Stimulated activated effector memory CD8-positive, alpha-beta T cell treated with anti-CD3 and anti-CD28 coated beads, Interleukin-12 subunit alpha, Interleukin-12 subunit beta, amount 100 ng/mL, for 72 hours (primary cell): Measurements from ENCODE around the gene SCP2.

Experiments used
- ATAC-seq: fragments of 150-1000 bp; cut with Tn5 transposase; 2 replicates; pipeline ENCODE4 v1.10.0; 2021
- DNase-seq, 2 donors: peaks; one replicate each; pipeline ENCODE4 v3.0.0; 2021 to 2022; ENCODE audit warnings: low spot score in 2 of 2
- H3K27ac Mint-ChIP-seq: one replicate; pipeline ENCODE4 v1.8.0; 2022; ENCODE audit warnings: mild to moderate bottlenecking, mixed read lengths
- H3K36me3 Mint-ChIP-seq: one replicate; pipeline ENCODE4 v1.8.0; 2022; ENCODE audit warnings: mild to moderate bottlenecking, mixed read lengths
- H3K4me1 Mint-ChIP-seq: one replicate; pipeline ENCODE4 v1.8.0; 2022; ENCODE audit warnings: mixed read lengths
- H3K4me3 Mint-ChIP-seq: one replicate; pipeline ENCODE4 v1.8.0; 2022; ENCODE audit warnings: mild to moderate bottlenecking, mixed read lengths
- H3K9me3 Mint-ChIP-seq: one replicate; pipeline ENCODE4 v1.8.0; 2022; ENCODE audit warnings: mixed read lengths

Gene SCP2

GRCh38 chr1:53025769-53026112 lies 98.7 kb downstream of the SCP2 start:
- no peak overlapping the region for H3K4me3 Mint-ChIP-seq
- no peak overlapping the region for H3K27ac Mint-ChIP-seq
- H3K4me1 Mint-ChIP-seq: no peaks in the 10 kb centered on the region

GRCh38 chr1:53026254-53026653 lies 99.2 kb downstream of the SCP2 start:
- ATAC-seq (no peak), DNase-seq (no peak)
- Mint-ChIP-seq H3K4me1 (no peaks in the 10 kb centered on the region), H3K9me3 (no peaks in the 10 kb centered on the region), H3K27ac (no peak overlapping the region), H3K4me3 (no peak overlapping the region), H3K36me3 (peaks cover 37% of the 10 kb centered on the region)

More at GRCh38 chr1:53025769-53026112, 98.7 kb downstream of the SCP2 start:
- H3K9me3 Mint-ChIP-seq: no peaks in the 10 kb centered on the region
- no peak for DNase-seq
- H3K36me3 Mint-ChIP-seq: peaks cover 34% of the 10 kb centered on the region
- no peak for ATAC-seq

GRCh38 chr1:53031732-53032131 lies 104.7 kb downstream of the SCP2 start:
- Mint-ChIP-seq H3K9me3 (no peaks in the 10 kb centered on the region), H3K36me3 (peaks cover 44% of the 10 kb centered on the region), H3K4me1 (peaks cover 6% of the 10 kb centered on the region), H3K27ac (no peak overlapping the region), H3K4me3 (no peak overlapping the region)
- DNase-seq (no peak), ATAC-seq (no peak)

GRCh38 chr1:53037159-53037558 lies 110.1 kb downstream of the SCP2 start:
- peaks cover 4% of the 10 kb centered on the region for H3K4me1 Mint-ChIP-seq
- H3K4me3 Mint-ChIP-seq: no peak overlapping the region
- H3K9me3 Mint-ChIP-seq: no peaks in the 10 kb centered on the region
- peaks cover 18% of the 10 kb centered on the region for H3K36me3 Mint-ChIP-seq
- no peak for DNase-seq
- H3K27ac Mint-ChIP-seq: no peak overlapping the region
- ATAC-seq: no peak

- H3K36me3 Mint-ChIP-seq: peaks cover 16% of the 10 kb centered on the region
- DNase-seq (no peak), ATAC-seq (no peak)
- no peaks in the 10 kb centered on the region for H3K9me3 Mint-ChIP-seq
- no peak overlapping the region for H3K27ac Mint-ChIP-seq
- no peak overlapping the region for H3K4me3 Mint-ChIP-seq
- no peaks in the 10 kb centered on the region for H3K4me1 Mint-ChIP-seq
Observed at GRCh38 chr1:53038566-53038965, 111.5 kb downstream of the SCP2 start.

GRCh38 chr1:53043271-53043670 lies 116.2 kb downstream of the SCP2 start:
- Mint-ChIP-seq H3K4me3 (no peak overlapping the region), H3K27ac (no peak overlapping the region), H3K36me3 (peaks cover 23% of the 10 kb centered on the region), H3K9me3 (no peaks in the 10 kb centered on the region), H3K4me1 (peaks cover 8% of the 10 kb centered on the region)
- no peak for ATAC-seq
- DNase-seq: no peak

GRCh38 chr1:53044926-53045325 lies 117.8 kb downstream of the SCP2 start:
- DNase-seq (no peak), ATAC-seq (no peak)
- H3K4me3 Mint-ChIP-seq: no peak overlapping the region
- H3K36me3 Mint-ChIP-seq: peaks cover 33% of the 10 kb centered on the region
- no peaks in the 10 kb centered on the region for H3K9me3 Mint-ChIP-seq
- peaks cover 10% of the 10 kb centered on the region for H3K4me1 Mint-ChIP-seq
- no peak overlapping the region for H3K27ac Mint-ChIP-seq

GRCh38 chr1:53046930-53047329 lies 119.9 kb downstream of the SCP2 start:
- no peak for DNase-seq
- H3K27ac Mint-ChIP-seq: no peak overlapping the region
- peaks cover 38% of the 10 kb centered on the region for H3K36me3 Mint-ChIP-seq
- H3K9me3 Mint-ChIP-seq: no peaks in the 10 kb centered on the region
- no peak overlapping the region for H3K4me3 Mint-ChIP-seq
- H3K4me1 Mint-ChIP-seq: peaks cover 10% of the 10 kb centered on the region
- no peak for ATAC-seq

- peak; percentile 86 for ATAC-seq
- peaks cover 10% of the 10 kb centered on the region for H3K4me1 Mint-ChIP-seq
- H3K36me3 Mint-ChIP-seq: peaks cover 38% of the 10 kb centered on the region
- H3K9me3 Mint-ChIP-seq: no peaks in the 10 kb centered on the region
- DNase-seq: no peak
- peak overlapping the region; percentile 69 for H3K27ac Mint-ChIP-seq
- H3K4me3 Mint-ChIP-seq: no peak overlapping the region
Observed at GRCh38 chr1:53047737-53048736, 121.0 kb downstream of the SCP2 start.

- H3K27ac Mint-ChIP-seq: no peak overlapping the region
- peaks cover 10% of the 10 kb centered on the region for H3K4me1 Mint-ChIP-seq
- no peak for ATAC-seq
- no peak overlapping the region for H3K4me3 Mint-ChIP-seq
- H3K9me3 Mint-ChIP-seq: no peaks in the 10 kb centered on the region
- no peak for DNase-seq
- peaks cover 38% of the 10 kb centered on the region for H3K36me3 Mint-ChIP-seq
Observed at GRCh38 chr1:53048960-53049573, 122.0 kb downstream of the SCP2 start.

- Mint-ChIP-seq H3K9me3 (no peaks in the 10 kb centered on the region), H3K36me3 (peaks cover 38% of the 10 kb centered on the region), H3K4me1 (peaks cover 10% of the 10 kb centered on the region), H3K27ac (no peak overlapping the region), H3K4me3 (no peak overlapping the region)
- no peak for ATAC-seq
- no peak for DNase-seq
Observed at GRCh38 chr1:53049574-53049967, 122.5 kb downstream of the SCP2 start.

GRCh38 chr1:53050310-53050709 lies 123.2 kb downstream of the SCP2 start:
- Mint-ChIP-seq H3K27ac (no peak overlapping the region), H3K36me3 (peaks cover 33% of the 10 kb centered on the region), H3K4me1 (peaks cover 10% of the 10 kb centered on the region), H3K4me3 (no peak overlapping the region), H3K9me3 (no peaks in the 10 kb centered on the region)
- no peak for ATAC-seq
- DNase-seq: no peak

- ATAC-seq (no peak), DNase-seq (no peak)
- no peak overlapping the region for H3K27ac Mint-ChIP-seq
- H3K4me1 Mint-ChIP-seq: peaks cover 10% of the 10 kb centered on the region
- peaks cover 32% of the 10 kb centered on the region for H3K36me3 Mint-ChIP-seq
- H3K9me3 Mint-ChIP-seq: no peaks in the 10 kb centered on the region
- H3K4me3 Mint-ChIP-seq: no peak overlapping the region
Observed at GRCh38 chr1:53051676-53052075, 124.6 kb downstream of the SCP2 start.

GRCh38 chr1:53057127-53057526 lies 130.1 kb downstream of the SCP2 start:
- ATAC-seq: no peak
- Mint-ChIP-seq H3K9me3 (no peaks in the 10 kb centered on the region), H3K4me3 (no peak overlapping the region), H3K4me1 (no peaks in the 10 kb centered on the region), H3K27ac (no peak overlapping the region), H3K36me3 (no peaks in the 10 kb centered on the region)
- DNase-seq: no peak

- Mint-ChIP-seq H3K4me1 (peaks cover 11% of the 10 kb centered on the region), H3K36me3 (no peaks in the 10 kb centered on the region), H3K9me3 (no peaks in the 10 kb centered on the region), H3K4me3 (no peak overlapping the region), H3K27ac (no peak overlapping the region)
- ATAC-seq: no peak
- no peak for DNase-seq
Observed at GRCh38 chr1:53060579-53060978, 133.5 kb downstream of the SCP2 start.
